Endothelial cell of umbilical vein (primary cell): ENCODE results near the gene PTPRT. TPM values are rescaled to one million over a fixed set of nuclear protein-coding genes. Genes with fewer than 3 reads are reported as not detected.

Experiments used
- BruUV-seq: library from RNA; stranded (reverse); fragments of 400-500 nt; replicated peaks from 2 replicates; lab custom pipeline; 2021; lab: Mats Ljungman, UMichigan
- CTCF ChIA-PET: fragments of 300-600, 350-600 bp; sonication (Branson Sonifier 250); formaldehyde crosslinking; loops from one replicate; lab custom pipeline; 2021; ENCODE audit warnings: antibody characterized with exemption, inconsistent platforms; lab: Charles Lee
- POLR2A ChIA-PET: fragments of 300-600, 350-600 bp; sonication (Branson Sonifier 250); formaldehyde crosslinking; loops from one replicate; lab custom pipeline; 2021; ENCODE audit warnings: antibody characterized with exemption, inconsistent platforms; lab: Charles Lee
- DNase-seq: peaks from one replicate; pipeline ENCODE4 v3.0.0-alpha.2; 2011; ENCODE audit warnings: low read depth, low spot score
- FAIRE-seq: peaks from 2 replicates; lab custom pipeline; 2011; peaks lifted over from hg19 to GRCh38; lab: Jason Lieb, UNC
- H2AFZ ChIP-seq: 2 replicates; pipeline ENCODE4 v1.6.0; 2012; ENCODE audit warnings: low read depth, low read length, control low read depth, inconsistent platforms
- H3K27ac ChIP-seq: 2 replicates; pipeline ENCODE4 v1.5.1; 2011; ENCODE audit warnings: low read depth, mild to moderate bottlenecking, control low read depth, low read length, moderate library complexity; ENCODE audit not compliant: insufficient read depth
- H3K27me3 ChIP-seq, 2 experiments: 2 replicates each; pipeline versions ENCODE4 v1.6.0 to v1.6.1; 2011; ENCODE audit warnings: low read length in 2 of 2, mixed read lengths in 1 of 2; ENCODE audit not compliant: control insufficient read depth in 2 of 2, insufficient read depth in 2 of 2
- H3K36me3 ChIP-seq, 2 experiments: 2 replicates in 1 of 2; 3 replicates in 1 of 2; pipeline ENCODE4 v1.5.1; 2011; ENCODE audit warnings: low read length in 2 of 2, mild to moderate bottlenecking in 1 of 2, moderate library complexity in 1 of 2; ENCODE audit not compliant: control insufficient read depth in 2 of 2, insufficient read depth in 2 of 2; ENCODE audit errors: extremely low read depth in 1 of 2
- H3K4me1 ChIP-seq: 3 replicates; pipeline ENCODE4 v1.5.1; 2011; ENCODE audit warnings: mild to moderate bottlenecking, low read length; ENCODE audit not compliant: control insufficient read depth, insufficient read depth; ENCODE audit errors: extremely low read depth
- H3K4me2 ChIP-seq: 2 replicates; pipeline ENCODE4 v1.6.1; 2011; ENCODE audit warnings: low read length, control low read depth, mixed read lengths; ENCODE audit not compliant: insufficient read depth
- H3K4me3 ChIP-seq, 3 experiments: fragments of 200-600 bp in 1 of 3; sonication (generic), shearing (Covaris generic) in 1 of 3; replicated peaks in 1 of 3; 2 replicates each; pipeline ENCODE4 v1.5.1; 2011 to 2016; ENCODE audit warnings: control low read depth in 3 of 3, low read length in 3 of 3, mild to moderate bottlenecking in 2 of 3, inconsistent platforms in 1 of 3, low read depth in 1 of 3, moderate library complexity in 1 of 3; ENCODE audit not compliant: insufficient read depth in 1 of 3
- H3K79me2 ChIP-seq: 2 replicates; pipeline ENCODE4 v1.6.0; 2012; ENCODE audit warnings: low read length, inconsistent platforms; ENCODE audit not compliant: control insufficient read depth, insufficient read depth
- H3K9ac ChIP-seq: replicated peaks from 2 replicates; pipeline ENCODE3; 2011; ENCODE audit warnings: low read length, control low read depth; ENCODE audit not compliant: insufficient read depth; ENCODE audit errors: extremely low read depth
- H3K9me1 ChIP-seq: replicated peaks from 3 replicates; pipeline ENCODE4 v1.6.0; 2011; ENCODE audit warnings: mild to moderate bottlenecking, low read length; ENCODE audit not compliant: control insufficient read depth, insufficient read depth; ENCODE audit errors: extremely low read depth
- H3K9me3 ChIP-seq: replicated peaks from 2 replicates; pipeline ENCODE4 v1.5.1; 2012; ENCODE audit warnings: low read length, inconsistent platforms; ENCODE audit not compliant: control insufficient read depth, insufficient read depth
- H4K20me1 ChIP-seq: replicated peaks from 2 replicates; pipeline ENCODE3; 2011; ENCODE audit warnings: mild to moderate bottlenecking, low read length; ENCODE audit not compliant: control insufficient read depth, insufficient read depth; ENCODE audit errors: extremely low read depth
- EZH2 ChIP-seq: IDR thresholded peaks from 2 replicates; pipeline ENCODE4 v1.6.1; 2012; ENCODE audit warnings: borderline replicate concordance, low read depth, mild to moderate bottlenecking, moderate library complexity, low read length, inconsistent platforms; ENCODE audit not compliant: severe bottlenecking
- FOS ChIP-seq: IDR thresholded peaks from 2 replicates; pipeline ENCODE4 v1.6.1; 2011; ENCODE audit warnings: mild to moderate bottlenecking, low read length, moderate library complexity, borderline replicate concordance; ENCODE audit not compliant: insufficient read depth
- GATA2 ChIP-seq: IDR thresholded peaks from 2 replicates; pipeline ENCODE4 v1.7.0; 2011; ENCODE audit warnings: low read depth, mild to moderate bottlenecking, moderate library complexity, mixed read lengths, low read length; ENCODE audit not compliant: insufficient read length, insufficient read depth
- JUN ChIP-seq: IDR thresholded peaks from 2 replicates; pipeline ENCODE4 v1.6.1; 2011; ENCODE audit warnings: borderline replicate concordance, low read depth; ENCODE audit not compliant: insufficient read length, insufficient read depth
- MAX ChIP-seq: IDR thresholded peaks from 2 replicates; pipeline ENCODE4 v1.6.1; 2011; ENCODE audit not compliant: insufficient read depth, insufficient read length
- MYC ChIP-seq: IDR thresholded peaks from one replicate; pipeline ENCODE4 v1.6.1; 2011; ENCODE audit warnings: mild to moderate bottlenecking, low read depth, low read length
- POLR2A ChIP-seq: IDR thresholded peaks from 2 replicates; pipeline ENCODE4 v1.6.1; 2012; ENCODE audit warnings: low read depth, mild to moderate bottlenecking, control low read depth, low read length
- POLR2AphosphoS5 ChIP-seq: IDR thresholded peaks from 2 replicates; pipeline ENCODE4 v1.6.1; 2012; ENCODE audit warnings: low read depth, mild to moderate bottlenecking, control low read depth, low read length, moderate library complexity; ENCODE audit not compliant: insufficient read depth
- dilution Hi-C: fragments of 300-500 bp; cut with MboI; formaldehyde crosslinking; loops from one replicate; pipeline ENCODE4 v1.15.0; 2019; ENCODE audit warnings: low sequenced_read_pairs; ENCODE audit not compliant: extremely low pct_ligation_motif_present
- intact Hi-C: fragments of 100-400 bp; cut with micrococcal nuclease; formaldehyde crosslinking; loops from one replicate; pipeline ENCODE4 v1.10.0; 2022
- polyA plus RNA-seq, 4 experiments: library from polyadenylated mRNA; depleted of rRNA in 3 of 4; stranded (reverse) in 3 of 4; unstranded in 1 of 4; fragments of >200 nt; gene quantifications; 2 replicates each; pipeline versions ENCODE4 v1.2.1 to v1.2.3, GENCODE V29; 2011 to 2012; ENCODE audit warnings: missing spikeins in 1 of 4
- total RNA-seq: library from RNA; stranded (reverse); gene quantifications from 2 replicates; pipeline ENCODE4 v1.2.3, GENCODE V29; 2021
- TF ChIP-seq, protein P1 (sequence below), 2 donors: IDR thresholded peaks; 1 replicate in 1 of 2; 2 replicates in 1 of 2; pipeline ENCODE4 v1.5.1; 2011; ENCODE audit warnings: low read length in 2 of 2, mild to moderate bottlenecking in 2 of 2, moderate library complexity in 2 of 2, control low read depth in 1 of 2, inconsistent platforms in 1 of 2, low read depth in 1 of 2; ENCODE audit not compliant: insufficient read depth in 1 of 2; ENCODE audit errors: extremely low read depth in 1 of 2

PTPRT gene
- total and polyA plus RNA-seq, 2 donors (not counting 3 experiments of a cell fraction or from before 2014, with no cell fraction given) = not detected

GRCh38 chr20:42373049-42373448, 816.7 kb downstream of the PTPRT start:
- H3K27ac ChIP-seq = no peak overlapping the region
- no peak overlapping the region for H3K4me2 ChIP-seq
- H3K36me3 ChIP-seq = no peaks in the 10 kb centered on the region
- ChIA-PET POLR2A (no interaction called here), CTCF (no interaction called here)
- dilution Hi-C loops = no loop called here
- no TSS peak for BruUV-seq
- H3K79me2 ChIP-seq = no peaks in the 10 kb centered on the region
- FAIRE-seq (no peak), DNase-seq (no peak)
- no peak overlapping the region for H3K9ac ChIP-seq
- H3K9me1 ChIP-seq = no peaks in the 10 kb centered on the region
- H3K9me3 ChIP-seq = peaks cover 2% of the 10 kb centered on the region
- no peak overlapping the region for H2AFZ ChIP-seq
- TF ChIP-seq MYC = no peak
- TF ChIP-seq EZH2 = no peak
- TF ChIP-seq JUN = no peak
- no peak for TF ChIP-seq POLR2A
- no peak for TF ChIP-seq GATA2
- TF ChIP-seq FOS = no peak
- TF ChIP-seq, protein P1, sequence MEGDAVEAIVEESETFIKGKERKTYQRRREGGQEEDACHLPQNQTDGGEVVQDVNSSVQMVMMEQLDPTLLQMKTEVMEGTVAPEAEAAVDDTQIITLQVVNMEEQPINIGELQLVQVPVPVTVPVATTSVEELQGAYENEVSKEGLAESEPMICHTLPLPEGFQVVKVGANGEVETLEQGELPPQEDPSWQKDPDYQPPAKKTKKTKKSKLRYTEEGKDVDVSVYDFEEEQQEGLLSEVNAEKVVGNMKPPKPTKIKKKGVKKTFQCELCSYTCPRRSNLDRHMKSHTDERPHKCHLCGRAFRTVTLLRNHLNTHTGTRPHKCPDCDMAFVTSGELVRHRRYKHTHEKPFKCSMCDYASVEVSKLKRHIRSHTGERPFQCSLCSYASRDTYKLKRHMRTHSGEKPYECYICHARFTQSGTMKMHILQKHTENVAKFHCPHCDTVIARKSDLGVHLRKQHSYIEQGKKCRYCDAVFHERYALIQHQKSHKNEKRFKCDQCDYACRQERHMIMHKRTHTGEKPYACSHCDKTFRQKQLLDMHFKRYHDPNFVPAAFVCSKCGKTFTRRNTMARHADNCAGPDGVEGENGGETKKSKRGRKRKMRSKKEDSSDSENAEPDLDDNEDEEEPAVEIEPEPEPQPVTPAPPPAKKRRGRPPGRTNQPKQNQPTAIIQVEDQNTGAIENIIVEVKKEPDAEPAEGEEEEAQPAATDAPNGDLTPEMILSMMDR (IDR thresholded peaks at IDR 0.05; ENCODE audit: extremely low read depth in 1 of 2, insufficient read depth in 1 of 2, low read depth in 1 of 2, low read length in 2 of 2) = no peak
- TF ChIP-seq MAX = no peak
- no peak for TF ChIP-seq POLR2AphosphoS5
- H3K27me3 ChIP-seq = no peaks in the 10 kb centered on the region
- no peaks in the 10 kb centered on the region for H3K4me1 ChIP-seq
- H4K20me1 ChIP-seq = no peaks in the 10 kb centered on the region
- intact Hi-C loops = no loop called here
- H3K4me3 ChIP-seq = no peak overlapping the region
